Coronary artery (tissue), 2 donors: ENCODE data around the gene PLIN5.

Experiments
- DNase-seq: peaks from one replicate; pipeline ENCODE4 v3.0.0-alpha.2; 2017; ENCODE audit warnings: low spot score
- H3K27ac ChIP-seq, 2 donors: fragments of 200-600 bp; sonication (generic); one replicate each; pipeline ENCODE4 v1.5.1; 2016 to 2019
- H3K4me3 ChIP-seq: fragments of 200-600 bp; sonication (generic); 2 replicates; pipeline ENCODE4 v1.5.1; 2016; ENCODE audit warnings: mild to moderate bottlenecking, moderate library complexity
- CTCF ChIP-seq: fragments of 200-600 bp; sonication (generic); IDR thresholded peaks from one replicate; pipeline ENCODE4 v1.5.1; 2019; ENCODE audit warnings: antibody characterized with exemption

Gene PLIN5

DNA sequence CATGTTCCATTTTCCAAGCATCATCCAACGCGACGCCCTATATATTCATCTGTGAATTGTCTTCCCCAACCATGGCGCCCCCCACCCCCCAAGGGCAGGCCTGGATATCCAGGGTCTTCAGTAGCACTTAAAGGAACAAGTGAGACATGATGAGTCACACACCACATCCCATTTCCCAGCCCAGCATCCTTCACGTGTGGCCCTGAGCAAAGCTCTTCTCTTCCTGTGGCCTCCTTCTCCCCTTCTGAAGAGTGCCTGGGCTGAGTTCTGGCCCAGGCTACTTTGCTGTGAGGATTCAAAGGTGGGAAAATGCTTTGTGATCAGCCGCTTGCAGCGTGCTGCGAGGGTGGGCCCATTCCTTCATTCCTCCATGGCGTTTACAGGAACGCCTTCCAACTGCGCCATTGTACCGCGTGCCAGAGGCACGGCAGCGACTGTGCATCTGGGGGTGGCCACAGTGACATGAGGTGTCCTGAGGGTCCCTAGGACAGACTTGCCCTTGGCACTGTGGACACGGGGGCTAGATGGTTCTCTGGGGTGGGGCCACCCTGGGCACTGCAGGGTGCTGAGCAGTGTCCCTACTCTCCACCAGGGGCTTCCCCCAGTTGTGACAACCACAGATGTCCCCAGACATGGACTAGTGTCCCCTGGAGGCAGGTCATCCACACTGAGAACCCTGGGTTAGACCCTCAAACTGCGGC lies 28.4 kb downstream of the PLIN5 start:
- no peak overlapping the region for H3K4me3 ChIP-seq
- H3K27ac ChIP-seq = no peak overlapping the region
- TF ChIP-seq CTCF = no peak
- DNase-seq = no peak

DNA sequence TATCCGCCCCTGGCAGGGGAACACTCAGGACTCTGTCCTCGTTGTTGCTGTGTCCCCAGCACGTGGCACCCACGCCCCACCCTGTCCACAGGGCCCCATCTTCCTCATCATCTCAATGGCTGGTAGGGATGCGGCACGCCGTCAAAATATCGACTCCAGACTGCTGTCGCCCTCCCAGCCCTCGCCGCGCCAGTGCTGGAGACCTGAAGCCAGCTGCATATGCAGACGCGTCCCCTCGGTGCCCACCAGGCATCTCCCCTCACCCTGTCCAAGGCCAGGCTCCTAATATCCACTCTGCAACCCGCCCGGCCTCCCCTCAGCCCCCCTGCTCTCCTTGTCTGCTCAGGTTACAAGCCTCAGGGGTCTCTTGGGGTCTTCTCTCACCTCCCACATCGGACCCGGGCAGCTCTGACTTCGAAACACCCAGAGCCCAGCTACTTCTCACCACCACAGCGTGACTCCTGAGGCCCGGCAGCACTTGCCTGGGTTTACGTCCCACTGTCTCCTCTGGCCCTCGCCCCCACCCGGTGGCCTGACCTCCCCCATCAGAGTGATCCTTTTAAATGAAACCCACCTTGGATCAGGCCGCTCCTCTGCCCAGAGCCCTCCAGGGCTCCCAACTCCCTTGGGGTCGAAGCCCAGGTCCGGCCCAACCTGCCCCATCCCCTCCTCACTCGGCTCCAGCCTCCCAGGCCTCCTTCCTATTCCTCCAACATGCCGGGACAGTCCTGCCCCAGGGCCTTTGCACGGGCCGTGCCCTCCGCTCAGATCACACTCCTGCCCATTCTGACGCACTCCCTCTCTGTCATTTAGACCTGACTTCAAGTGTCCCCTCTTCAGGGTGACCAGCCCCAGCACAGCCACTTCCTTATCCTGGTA lies 29.2 kb downstream of the PLIN5 start:
- no peak for TF ChIP-seq CTCF
- DNase-seq = no peak
- no peak overlapping the region for H3K4me3 ChIP-seq
- H3K27ac ChIP-seq = no peak overlapping the region

DNA sequence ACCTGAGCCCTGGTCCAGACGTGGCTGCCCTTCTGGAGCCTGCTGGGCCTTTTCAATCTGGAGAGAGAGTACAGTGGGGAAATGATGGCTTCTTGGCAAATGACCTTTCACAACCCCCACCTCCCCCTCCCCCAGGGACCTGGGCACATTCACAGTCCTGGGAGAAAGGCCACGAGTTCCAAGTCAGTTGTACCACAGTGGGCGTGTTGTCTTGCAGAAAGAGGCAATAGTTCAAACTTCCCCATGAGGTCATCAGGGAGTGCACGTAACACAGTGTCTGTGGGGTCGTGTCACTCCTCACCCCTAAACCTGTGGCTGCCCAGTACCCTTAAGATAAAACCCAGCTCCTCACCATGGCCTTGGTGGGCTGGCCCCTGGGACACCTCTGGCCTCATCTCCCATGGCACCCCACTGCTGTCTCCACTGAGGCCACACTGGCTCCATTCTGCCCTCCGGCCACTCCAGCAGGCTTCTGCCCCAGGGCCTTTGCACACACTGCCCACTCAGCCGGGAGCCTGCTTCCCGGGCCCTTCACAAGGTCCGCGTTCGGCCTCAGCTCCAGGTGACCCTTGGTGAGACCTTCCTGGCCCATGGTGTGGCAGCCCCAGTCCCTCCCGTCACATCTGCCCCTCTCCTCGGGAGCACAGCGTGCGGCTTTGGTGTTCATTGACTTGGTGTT lies 30.0 kb downstream of the PLIN5 start:
- Histone ChIP-seq H3K27ac (no peak overlapping the region), H3K4me3 (no peak overlapping the region)
- TF ChIP-seq CTCF = no peak
- no peak for DNase-seq

GRCh38 chr19:4504297-4504701 lies 30.7 kb downstream of the PLIN5 start:
- no peak overlapping the region for H3K4me3 ChIP-seq
- H3K27ac ChIP-seq = no peak overlapping the region
- no peak for DNase-seq
- TF ChIP-seq CTCF = no peak

GRCh38 chr19:4503825-4504170 lies 31.2 kb downstream of the PLIN5 start:
- Histone ChIP-seq H3K4me3 (no peak overlapping the region), H3K27ac (no peak overlapping the region)
- no peak for TF ChIP-seq CTCF
- no peak for DNase-seq

DNA sequence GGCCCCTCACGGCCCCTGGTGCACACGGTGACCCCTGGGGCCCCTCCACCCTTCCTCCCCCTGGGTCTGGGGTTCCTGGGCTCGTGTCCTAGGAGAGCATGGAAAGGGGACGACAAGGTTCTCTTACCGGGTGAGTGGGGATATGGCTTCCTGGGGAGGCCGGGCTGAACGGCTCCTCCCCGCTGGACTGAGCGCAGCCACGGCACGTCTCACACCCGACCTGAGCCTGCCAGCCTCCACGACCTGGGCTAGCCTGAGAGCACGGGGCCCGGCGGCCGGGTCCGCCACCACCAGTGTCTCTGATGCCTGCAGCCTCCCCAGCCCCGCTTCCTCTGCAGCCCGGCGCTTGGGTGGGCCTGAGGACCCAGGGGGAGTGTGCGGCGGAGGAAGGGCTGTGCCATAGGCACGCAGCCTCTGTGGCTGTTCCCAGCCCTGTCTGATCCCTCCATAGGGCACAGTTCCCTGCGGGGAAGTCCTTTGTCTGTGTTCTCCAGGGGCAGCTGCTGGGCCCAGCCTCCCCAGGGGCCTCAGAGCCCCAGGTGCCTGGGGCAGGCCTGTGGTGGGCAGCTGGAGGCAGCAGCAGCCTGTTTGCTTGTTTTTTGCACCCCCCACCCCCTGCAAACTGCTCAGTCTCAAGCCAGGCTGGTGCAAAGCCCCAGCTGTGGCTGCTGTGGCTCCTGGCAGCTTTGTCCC lies 31.7 kb downstream of the PLIN5 start:
- Histone ChIP-seq H3K27ac (no peak overlapping the region), H3K4me3 (no peak overlapping the region)
- TF ChIP-seq CTCF = no peak
- DNase-seq = no peak
